Heart right ventricle (tissue), 16 donors: Measurements from ENCODE around the gene TEAD2. TPM values are rescaled to one million over a fixed set of nuclear protein-coding genes. Genes with fewer than 3 reads are reported as not detected.
"Not testable (repeated sequence)": the region's sequence is repeated elsewhere in the genome, so short reads cannot be mapped to it uniquely, and the experiment has no call there.

Experiments
- ATAC-seq, 8 donors: fragments of 200-7000 bp; cut with Tn5 transposase; one replicate each; pipeline ENCODE4 v1.9.1; 2020; ENCODE audit warnings: mild to moderate bottlenecking in 8 of 8, moderate library complexity in 8 of 8, moderate number of reproducible peaks in 1 of 8
- DNase-seq, 2 donors: peaks; one replicate each; pipeline ENCODE4 v3.0.0-alpha.2; 2020
- H3K27ac ChIP-seq, 10 donors: fragments of 200-600 bp; sonication (generic) in 2 of 10; one replicate each; pipeline versions ENCODE4 v1.5.0 to v1.8.0; 2020 to 2022; ENCODE audit warnings: mild to moderate bottlenecking in 3 of 10
- H3K27me3 ChIP-seq, 7 donors: fragments of 200-600 bp; one replicate each; pipeline ENCODE4 v1.8.0; 2021 to 2022; ENCODE audit warnings: mild to moderate bottlenecking in 2 of 7
- H3K36me3 ChIP-seq, 9 donors: fragments of 200-600 bp; sonication (generic) in 1 of 9; one replicate each; pipeline versions ENCODE4 v1.5.0 to v1.8.0; 2020 to 2022; ENCODE audit warnings: mild to moderate bottlenecking in 2 of 9
- H3K4me1 ChIP-seq, 9 donors: fragments of 200-600 bp; sonication (generic) in 1 of 9; one replicate each; pipeline versions ENCODE4 v1.5.0 to v1.8.0; 2020 to 2022; ENCODE audit warnings: mild to moderate bottlenecking in 4 of 9
- H3K4me3 ChIP-seq, 10 donors: fragments of 200-600 bp; sonication (generic) in 2 of 10; one replicate each; pipeline versions ENCODE4 v1.5.0 to v1.8.0; 2020 to 2022; ENCODE audit warnings: mild to moderate bottlenecking in 7 of 10, moderate library complexity in 2 of 10
- H3K9me3 ChIP-seq, 11 donors: fragments of 200-600 bp in 10 of 11; sonication (generic) in 2 of 11; one replicate each; pipeline versions ENCODE4 v1.5.0 to v1.8.0; 2013 to 2022; ENCODE audit warnings: mild to moderate bottlenecking in 2 of 11, control low read depth in 1 of 11, moderate library complexity in 1 of 11
- WGBS, 2 donors: extraction: QIAGEN DNeasy Blood & Tissue Kit; methylation state at CpG; one replicate each; pipeline ENCODE4 v1.1.7; 2013; ENCODE audit warnings: inconsistent platforms in 1 of 2; 5-methylcytosine and 5-hydroxymethylcytosine counted together
- intact Hi-C, 10 donors: fragments of 100-400 bp; cut with DNase I; formaldehyde crosslinking; loops; one replicate each; pipeline versions ENCODE4 v1.11.1 to v1.14.2; 2022
- polyA plus RNA-seq, 2 donors: library from polyadenylated mRNA; stranded (reverse); fragments of 200-250 nt; gene quantifications; one replicate each; pipeline ENCODE4 v1.2.3, GENCODE V29; 2013
- total RNA-seq, 10 donors: library from RNA; stranded (reverse); fragmentation: NEBNext Ultra II Directional in 3 of 10; extraction: Animal tissue kit (Norgen Biotek cat#: 25700) in 3 of 10; gene quantifications; one replicate each; pipeline versions ENCODE4 v1.2.1 to v1.2.4, GENCODE V29; 2021 to 2023
- TF ChIP-seq, protein P1 (sequence below), 9 donors: fragments of 200-600 bp; sonication (generic) in 2 of 9; IDR thresholded peaks; one replicate each; pipeline versions ENCODE4 v1.5.0 to v1.8.0; 2021 to 2022; ENCODE audit warnings: antibody characterized with exemption in 9 of 9, mild to moderate bottlenecking in 5 of 9, moderate library complexity in 1 of 9
- donor health status: Arrhythmogenic right ventricular cardiomyopathy.
- donor health status: ischemic (EF 13 %, LVEDD 7.1; RV severe dilation, severe dysfunction).
- donor health status: healthy with polysubstance abuse.
- donor health status: DM: no; HTN: yes; CAD: no.
- donor health status: DM: no; HTN: no; CAD: no.
- donor health status: ischemic (EF 25% LVEDD 6.9; RV normal size, moderate dysfunction).
- donor health status: ischemic (EF 25% LVEDD 5.7; RV mildly dilated, moderate dysfunction).
- donor health status: healthy.
- donor health status: DM: yes; HTN: yes; CAD: no.
- donor health status: Ischemic cardiomyopathy.
- donor health status: ischemic (EF 35%, LVEDD 5.7; RV mildly dilated, moderate dysfunction).
- donor health status: nonischemic (EF 11% LVEDD 7.7; RV severe dilation, severe dysfunction).
- donor health status: DM: yes; HTN: yes; CAD: no.
- donor health status: PGD.
- donor health status: ischemic (EF 29% LVEDD 5.4; RV normal size, mild dysfunction).
- donor health status: nonischemic (EF 23%, LVEDD 6.1; RV moderate dilation, normal function).

Gene TEAD2
- total and polyA plus RNA-seq, 12 donors, result 34.1 to 67.8 (median 45.1) TPM

DNA sequence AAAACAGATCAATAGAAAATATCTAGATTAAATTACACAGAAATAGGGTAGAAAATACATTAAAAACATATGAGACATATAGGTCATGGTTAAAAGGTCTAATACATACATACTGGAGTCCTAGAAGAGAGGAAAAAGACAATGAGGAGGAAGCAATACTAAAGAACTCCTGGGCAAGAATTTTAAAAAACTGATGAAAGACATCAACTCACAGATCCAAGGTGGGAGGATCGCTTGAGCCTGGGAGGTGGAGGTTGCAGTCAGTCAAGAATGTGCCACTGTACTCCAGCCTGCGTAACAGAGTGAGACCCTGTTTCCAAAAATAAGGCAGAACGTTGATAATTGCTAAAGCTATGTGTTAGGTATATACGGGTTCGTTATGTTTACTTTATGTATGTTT lies 20.4 kb upstream of the TEAD2 start:
- intact Hi-C loops, result no loop called here
- Histone ChIP-seq H3K27me3 (peaks cover 0 to 6% (median 0%) of the 10 kb centered on the region in 7 donors), H3K27ac (no peak overlapping the region), H3K36me3 (no peaks in the 10 kb centered on the region), H3K4me3 (no peak overlapping the region), H3K4me1 (no peaks in the 10 kb centered on the region), H3K9me3 (peaks cover 0 to 17% (median 10%) of the 10 kb centered on the region in 11 donors)
- DNase-seq (no peak), ATAC-seq (no peak)
- TF ChIP-seq, protein P1, sequence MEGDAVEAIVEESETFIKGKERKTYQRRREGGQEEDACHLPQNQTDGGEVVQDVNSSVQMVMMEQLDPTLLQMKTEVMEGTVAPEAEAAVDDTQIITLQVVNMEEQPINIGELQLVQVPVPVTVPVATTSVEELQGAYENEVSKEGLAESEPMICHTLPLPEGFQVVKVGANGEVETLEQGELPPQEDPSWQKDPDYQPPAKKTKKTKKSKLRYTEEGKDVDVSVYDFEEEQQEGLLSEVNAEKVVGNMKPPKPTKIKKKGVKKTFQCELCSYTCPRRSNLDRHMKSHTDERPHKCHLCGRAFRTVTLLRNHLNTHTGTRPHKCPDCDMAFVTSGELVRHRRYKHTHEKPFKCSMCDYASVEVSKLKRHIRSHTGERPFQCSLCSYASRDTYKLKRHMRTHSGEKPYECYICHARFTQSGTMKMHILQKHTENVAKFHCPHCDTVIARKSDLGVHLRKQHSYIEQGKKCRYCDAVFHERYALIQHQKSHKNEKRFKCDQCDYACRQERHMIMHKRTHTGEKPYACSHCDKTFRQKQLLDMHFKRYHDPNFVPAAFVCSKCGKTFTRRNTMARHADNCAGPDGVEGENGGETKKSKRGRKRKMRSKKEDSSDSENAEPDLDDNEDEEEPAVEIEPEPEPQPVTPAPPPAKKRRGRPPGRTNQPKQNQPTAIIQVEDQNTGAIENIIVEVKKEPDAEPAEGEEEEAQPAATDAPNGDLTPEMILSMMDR (IDR thresholded peaks at IDR 0.05), result no peak
- 90 to 93% methylated on average over 5 of the region's 5 CpGs for WGBS, 2 donors

DNA sequence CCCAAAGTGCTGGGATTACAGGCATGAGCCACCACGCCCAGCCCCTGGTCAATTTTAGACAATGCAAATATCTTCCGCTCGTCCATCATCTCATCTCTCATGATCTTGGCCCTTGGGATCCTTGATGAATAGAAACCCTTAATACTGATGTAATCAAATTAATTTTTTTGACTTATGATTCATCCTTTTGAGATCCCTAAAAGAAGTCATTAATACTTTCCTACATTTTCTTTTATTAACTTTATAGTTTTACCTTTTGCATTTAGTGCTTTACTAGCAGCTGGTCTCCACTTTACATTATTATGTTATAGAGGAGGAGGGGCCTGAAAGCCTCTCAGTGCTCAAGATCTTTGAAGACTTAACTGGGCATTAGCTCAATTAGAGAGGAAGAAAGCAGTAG lies 18.2 kb upstream of the TEAD2 start:
- no peak overlapping the region for H3K27ac ChIP-seq
- peaks cover 0 to 17% (median 10%) of the 10 kb centered on the region in 11 donors for H3K9me3 ChIP-seq
- no peak overlapping the region for H3K4me3 ChIP-seq
- WGBS, 2 donors, result 84 to 90% methylated on average over 3 of the region's 3 CpGs
- intact Hi-C loops, result no loop called here
- H3K27me3 ChIP-seq, result peaks cover 0 to 5% (median 0%) of the 10 kb centered on the region in 7 donors
- H3K36me3 ChIP-seq, result no peaks in the 10 kb centered on the region
- DNase-seq (no peak), ATAC-seq (no peak)
- TF ChIP-seq, protein P1 (IDR thresholded peaks at IDR 0.05), result no peak
- H3K4me1 ChIP-seq, result no peaks in the 10 kb centered on the region

DNA sequence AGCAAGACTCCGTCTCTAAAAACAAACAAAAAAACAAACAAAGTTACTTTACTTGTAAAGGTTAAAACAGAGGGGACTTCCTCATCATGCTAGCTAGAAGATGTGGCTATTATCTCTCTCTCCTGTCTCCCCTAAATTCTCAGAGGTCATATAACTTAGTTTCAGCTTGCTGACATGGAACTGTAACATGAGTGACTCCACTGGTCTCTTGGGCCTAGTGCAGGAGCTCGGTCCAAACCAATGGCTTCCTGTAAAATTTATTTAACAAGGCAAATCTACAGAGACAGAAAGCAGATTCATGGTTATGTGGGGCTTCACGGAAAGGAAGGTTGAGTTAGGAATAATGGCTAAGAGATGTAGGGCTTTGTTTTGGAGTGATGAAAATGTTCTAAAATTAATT lies 16.3 kb upstream of the TEAD2 start:
- intact Hi-C loops, result no loop called here
- TF ChIP-seq, protein P1 (IDR thresholded peaks at IDR 0.05), result no peak
- no peak overlapping the region for H3K27ac ChIP-seq
- no peaks in the 10 kb centered on the region for H3K27me3 ChIP-seq
- H3K9me3 ChIP-seq, result peaks cover 0 to 17% (median 10%) of the 10 kb centered on the region in 11 donors
- no peak for DNase-seq
- no peak overlapping the region for H3K4me3 ChIP-seq
- WGBS, 2 donors, result 64 to 77% methylated on average over 3 of the region's 3 CpGs
- H3K36me3 ChIP-seq, result no peaks in the 10 kb centered on the region
- no peaks in the 10 kb centered on the region for H3K4me1 ChIP-seq
- no peak for ATAC-seq

DNA sequence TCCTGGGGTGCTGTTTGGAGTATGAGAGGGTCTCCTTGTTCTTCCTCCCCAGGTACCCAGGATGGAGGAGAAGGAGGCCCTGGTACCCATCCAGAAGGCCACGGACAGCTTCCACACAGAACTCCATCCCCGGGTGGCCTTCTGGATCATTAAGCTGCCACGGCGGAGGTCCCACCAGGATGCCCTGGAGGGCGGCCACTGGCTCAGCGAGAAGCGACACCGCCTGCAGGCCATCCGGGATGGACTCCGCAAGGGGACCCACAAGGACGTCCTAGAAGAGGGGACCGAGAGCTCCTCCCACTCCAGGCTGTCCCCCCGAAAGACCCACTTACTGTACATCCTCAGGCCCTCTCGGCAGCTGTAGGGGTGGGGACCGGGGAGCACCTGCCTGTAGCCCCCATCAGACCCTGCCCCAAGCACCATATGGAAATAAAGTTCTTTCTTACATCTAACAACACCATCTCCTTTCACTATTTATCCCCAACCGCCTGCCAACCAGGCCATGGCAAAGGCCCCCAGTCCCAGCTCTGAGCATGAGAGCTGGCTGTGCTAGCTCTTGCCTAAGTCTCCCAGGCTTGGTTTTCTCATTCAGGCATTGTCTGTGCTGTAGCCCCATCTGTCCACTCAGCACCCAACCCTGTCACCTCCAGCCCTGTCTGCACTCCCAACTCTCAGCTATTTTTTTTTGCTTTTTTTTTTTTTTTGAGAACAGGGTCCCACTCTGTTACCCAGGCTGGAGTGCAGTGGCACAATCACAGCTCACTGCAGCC lies 12.6 kb upstream of the TEAD2 start:
- no peak for ATAC-seq
- Histone ChIP-seq H3K27ac (no peak overlapping the region), H3K27me3 (no peaks in the 10 kb centered on the region), H3K9me3 (peaks cover 0 to 7% (median under 1%) of the 10 kb centered on the region in 11 donors), H3K4me1 (no peaks in the 10 kb centered on the region), H3K36me3 (no peaks in the 10 kb centered on the region), H3K4me3 (no peak overlapping the region)
- no peak for DNase-seq
- TF ChIP-seq, protein P1 (IDR thresholded peaks at IDR 0.05), result no peak
- 84% methylated on average over 16 of the region's 16 CpGs for WGBS, 2 donors
- intact Hi-C loops, result no loop called here

DNA sequence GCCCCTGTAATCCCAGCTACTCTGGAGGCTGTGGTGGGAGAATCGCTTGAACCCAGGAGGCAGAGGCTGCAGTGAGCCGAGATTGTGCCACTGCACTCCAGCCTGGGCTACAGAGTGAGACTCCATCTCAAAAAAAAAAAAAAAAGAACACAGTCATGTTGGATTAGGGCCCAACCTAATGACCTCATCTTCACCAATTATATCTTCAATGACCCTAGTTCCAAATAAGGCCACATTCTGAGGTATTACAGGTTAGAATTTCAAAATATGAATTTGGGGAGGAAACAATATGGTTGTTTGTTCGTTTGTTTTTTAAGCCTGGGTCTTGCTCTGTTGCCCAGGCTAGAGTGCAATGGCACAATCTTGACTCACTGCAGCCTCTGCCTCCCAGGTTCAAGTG lies 11.0 kb upstream of the TEAD2 start:
- H3K27me3 ChIP-seq, DNase-seq, H3K27ac ChIP-seq, H3K36me3 ChIP-seq, ATAC-seq, intact Hi-C loops, H3K4me1 ChIP-seq, H3K4me3 ChIP-seq: not testable (repeated sequence)
- 79 to 93% methylated on average over 3 of the region's 3 CpGs for WGBS, 2 donors
- H3K9me3 ChIP-seq, result peaks cover 0 to 23% (median 14%) of the 10 kb centered on the region in 11 donors
